Astrocyte (in vitro differentiated cells and primary cell): ENCODE measurements around the gene MON2. TPM values are rescaled to one million over a fixed set of nuclear protein-coding genes. Genes with fewer than 3 reads are reported as not detected.

Experiments
- DNase-seq: peaks from one replicate; pipeline ENCODE4 v3.0.0-alpha.2; 2010; ENCODE audit warnings: low read depth
- FAIRE-seq: peaks from 2 replicates; lab custom pipeline; 2011; peaks lifted over from hg19 to GRCh38; lab: Jason Lieb, UNC
- H2AFZ ChIP-seq: 2 replicates; pipeline ENCODE4 v1.6.0; 2012; ENCODE audit warnings: low read depth, low read length, inconsistent platforms
- H3K27ac ChIP-seq: 2 replicates; pipeline ENCODE4 v1.5.1; 2011; ENCODE audit warnings: low read depth, low read length, inconsistent platforms
- H3K27me3 ChIP-seq: 2 replicates; pipeline ENCODE4 v1.6.0; 2011; ENCODE audit warnings: low read length, inconsistent platforms; ENCODE audit not compliant: insufficient read depth
- H3K36me3 ChIP-seq: 2 replicates; pipeline ENCODE4 v1.5.1; 2011; ENCODE audit warnings: low read length, inconsistent platforms; ENCODE audit not compliant: insufficient read depth
- H3K4me1 ChIP-seq: 2 replicates; pipeline ENCODE4 v1.5.1; 2011; ENCODE audit warnings: low read length, inconsistent platforms; ENCODE audit not compliant: insufficient read depth
- H3K4me2 ChIP-seq: 2 replicates; pipeline ENCODE4 v1.6.0; 2012; ENCODE audit warnings: low read length, inconsistent platforms
- H3K4me3 ChIP-seq: 2 replicates; pipeline ENCODE4 v1.5.1; 2011; ENCODE audit warnings: low read depth, mild to moderate bottlenecking, low read length, inconsistent platforms; ENCODE audit not compliant: insufficient read depth
- H3K79me2 ChIP-seq: 2 replicates; pipeline ENCODE4 v1.6.0; 2012; ENCODE audit warnings: mild to moderate bottlenecking, low read length, inconsistent platforms; ENCODE audit not compliant: insufficient read depth
- H3K9ac ChIP-seq: 2 replicates; pipeline ENCODE4 v1.6.0; 2012; ENCODE audit warnings: mild to moderate bottlenecking, low read length, inconsistent platforms
- H3K9me3 ChIP-seq: 2 replicates; pipeline ENCODE4 v1.5.1; 2012; ENCODE audit warnings: low read depth, mild to moderate bottlenecking, low read length, inconsistent platforms; ENCODE audit not compliant: insufficient read depth
- H4K20me1 ChIP-seq: 2 replicates; pipeline ENCODE4 v1.6.0; 2012; ENCODE audit warnings: low read length, inconsistent platforms; ENCODE audit not compliant: insufficient read depth
- H3K27ac Mint-ChIP-seq: one replicate; pipeline ENCODE4 v1.8.0; 2021; ENCODE audit warnings: mild to moderate bottlenecking, mixed read lengths; ENCODE audit not compliant: unreplicated experiment
- H3K27me3 Mint-ChIP-seq: one replicate; pipeline ENCODE4 v1.8.0; 2021; ENCODE audit warnings: low read depth, mixed read lengths; ENCODE audit not compliant: unreplicated experiment
- H3K36me3 Mint-ChIP-seq: one replicate; pipeline ENCODE4 v1.8.0; 2021; ENCODE audit warnings: low read depth, mixed read lengths; ENCODE audit not compliant: unreplicated experiment
- H3K4me1 Mint-ChIP-seq: one replicate; pipeline ENCODE4 v1.8.0; 2021; ENCODE audit warnings: low read depth, mixed read lengths; ENCODE audit not compliant: unreplicated experiment
- H3K4me3 Mint-ChIP-seq: one replicate; pipeline ENCODE4 v1.8.0; 2021; ENCODE audit warnings: mild to moderate bottlenecking, moderate library complexity, mixed read lengths; ENCODE audit not compliant: unreplicated experiment
- H3K9me3 Mint-ChIP-seq: one replicate; pipeline ENCODE4 v1.8.0; 2021; ENCODE audit warnings: mild to moderate bottlenecking, mixed read lengths; ENCODE audit not compliant: unreplicated experiment
- CTCF ChIP-seq: IDR thresholded peaks from 2 replicates; pipeline ENCODE4 v1.5.1; 2011; ENCODE audit warnings: low read depth, mild to moderate bottlenecking, inconsistent platforms, low read length, moderate library complexity; ENCODE audit not compliant: insufficient read depth
- EZH2 ChIP-seq: IDR thresholded peaks from 2 replicates; pipeline ENCODE4 v1.6.1; 2012; ENCODE audit warnings: mild to moderate bottlenecking, low read length, inconsistent platforms; ENCODE audit not compliant: insufficient read depth
- total RNA-seq: library from RNA; stranded (reverse); gene quantifications from 2 replicates; pipeline ENCODE4 v1.2.1, GENCODE V29; 2021

MON2 gene
- total RNA-seq, 1 donor from 2014 or later: 39.7 TPM

- peak overlapping the region; percentile 99 for H3K4me3 ChIP-seq
- FAIRE-seq (no peak), DNase-seq (no peak)
- Mint-ChIP-seq H3K27ac (no peak overlapping the region), H3K4me3 (peak overlapping the region; percentile 93), H3K9me3 (no peaks in the 10 kb centered on the region), H3K27me3 (no peaks in the 10 kb centered on the region), H3K36me3 (peaks cover 4% of the 10 kb centered on the region), H3K4me1 (peaks cover 27% of the 10 kb centered on the region)
- peak overlapping the region; percentile 100 for H3K9ac ChIP-seq
- peak overlapping the region; percentile 92 for H3K4me2 ChIP-seq
- H3K4me1 ChIP-seq: peaks cover 6% of the 10 kb centered on the region
- H2AFZ ChIP-seq: no peak overlapping the region
- H3K27me3 ChIP-seq: no peaks in the 10 kb centered on the region
- no peak overlapping the region for H3K27ac ChIP-seq
- TF ChIP-seq EZH2 (no peak), CTCF (no peak)
- no peaks in the 10 kb centered on the region for H3K36me3 ChIP-seq
- H3K9me3 ChIP-seq: no peaks in the 10 kb centered on the region
- peaks cover 32% of the 10 kb centered on the region for H4K20me1 ChIP-seq
- H3K79me2 ChIP-seq: peaks cover 93% of the 10 kb centered on the region
These were observed 139.4 kb downstream of the MON2 start for GRCh38 chr12:62605981-62606380.

- H2AFZ ChIP-seq: no peak overlapping the region
- Mint-ChIP-seq H3K27me3 (no peaks in the 10 kb centered on the region), H3K4me3 (no peak overlapping the region), H3K9me3 (no peaks in the 10 kb centered on the region), H3K4me1 (peaks cover 22% of the 10 kb centered on the region), H3K27ac (no peak overlapping the region), H3K36me3 (peaks cover 4% of the 10 kb centered on the region)
- H3K27ac ChIP-seq: no peak overlapping the region
- H3K79me2 ChIP-seq: peaks cover 93% of the 10 kb centered on the region
- H3K4me1 ChIP-seq: peaks cover 6% of the 10 kb centered on the region
- H3K36me3 ChIP-seq: no peaks in the 10 kb centered on the region
- H3K9me3 ChIP-seq: no peaks in the 10 kb centered on the region
- H3K4me3 ChIP-seq: no peak overlapping the region
- H3K4me2 ChIP-seq: peak overlapping the region; percentile 92
- DNase-seq (no peak), FAIRE-seq (no peak)
- no peak overlapping the region for H3K9ac ChIP-seq
- peaks cover 32% of the 10 kb centered on the region for H4K20me1 ChIP-seq
- no peaks in the 10 kb centered on the region for H3K27me3 ChIP-seq
- TF ChIP-seq CTCF: no peak
- no peak for TF ChIP-seq EZH2
These were observed 140.0 kb downstream of the MON2 start for GRCh38 chr12:62606654-62607053.

- Histone ChIP-seq H3K4me1 (no peaks in the 10 kb centered on the region), H2AFZ (no peak overlapping the region), H3K9ac (no peak overlapping the region), H4K20me1 (peaks cover 5% of the 10 kb centered on the region), H3K36me3 (peaks cover 6% of the 10 kb centered on the region), H3K79me2 (peaks cover 38% of the 10 kb centered on the region), H3K27me3 (no peaks in the 10 kb centered on the region), H3K9me3 (no peaks in the 10 kb centered on the region), H3K27ac (no peak overlapping the region), H3K4me2 (no peak overlapping the region), H3K4me3 (no peak overlapping the region)
- no peak overlapping the region for H3K4me3 Mint-ChIP-seq
- FAIRE-seq (no peak), DNase-seq (no peak)
- H3K27ac Mint-ChIP-seq: no peak overlapping the region
- H3K27me3 Mint-ChIP-seq: no peaks in the 10 kb centered on the region
- H3K9me3 Mint-ChIP-seq: no peaks in the 10 kb centered on the region
- peaks cover 10% of the 10 kb centered on the region for H3K4me1 Mint-ChIP-seq
- H3K36me3 Mint-ChIP-seq: peaks cover 4% of the 10 kb centered on the region
- TF ChIP-seq EZH2: no peak
These were observed 146.5 kb downstream of the MON2 start for GRCh38 chr12:62613081-62613480.
